Keratinocyte (primary cell): ENCODE results near the gene CNGA3. TPM values are rescaled to one million over a fixed set of nuclear protein-coding genes. Genes with fewer than 3 reads are reported as not detected.

Source experiments
- DNase-seq: peaks from one replicate; pipeline ENCODE4 v3.0.0-alpha.2; 2011; ENCODE audit warnings: low read depth, missing footprints, low spot score
- FAIRE-seq: peaks from 2 replicates; lab custom pipeline; 2011; peaks lifted over from hg19 to GRCh38; lab: Jason Lieb, UNC
- H2AFZ ChIP-seq: 2 replicates; pipeline ENCODE4 v1.6.0; 2012; ENCODE audit warnings: low read length, control low read depth, inconsistent platforms; ENCODE audit not compliant: control insufficient read depth
- H3K27ac ChIP-seq: 2 replicates; pipeline ENCODE4 v1.5.1; 2011; ENCODE audit warnings: low read length; ENCODE audit not compliant: control insufficient read depth, insufficient read depth
- H3K27me3 ChIP-seq: 3 replicates; pipeline ENCODE4 v1.6.0; 2011; ENCODE audit warnings: low read length; ENCODE audit not compliant: control insufficient read depth, insufficient read depth; ENCODE audit errors: extremely low read depth
- H3K36me3 ChIP-seq, 2 experiments: 2 replicates in 1 of 2; 3 replicates in 1 of 2; pipeline ENCODE4 v1.5.1; 2011; ENCODE audit warnings: low read length in 2 of 2, mild to moderate bottlenecking in 1 of 2; ENCODE audit not compliant: control insufficient read depth in 2 of 2, insufficient read depth in 2 of 2; ENCODE audit errors: extremely low read depth in 1 of 2
- H3K4me1 ChIP-seq: 3 replicates; pipeline ENCODE4 v1.5.1; 2011; ENCODE audit warnings: low read length; ENCODE audit not compliant: control insufficient read depth, insufficient read depth; ENCODE audit errors: extremely low read depth
- H3K4me2 ChIP-seq: 3 replicates; pipeline ENCODE4 v1.6.0; 2011; ENCODE audit warnings: low read depth, low read length; ENCODE audit not compliant: control insufficient read depth, insufficient read depth; ENCODE audit errors: extremely low read depth
- H3K4me3 ChIP-seq, 3 experiments: fragments of 200-600 bp in 1 of 3; sonication (generic) in 1 of 3; 2 replicates in 2 of 3; 3 replicates in 1 of 3; pipeline ENCODE4 v1.5.1; 2011 to 2016; ENCODE audit warnings: low read length in 3 of 3, mild to moderate bottlenecking in 3 of 3, control low read depth in 2 of 3, inconsistent platforms in 1 of 3, low read depth in 1 of 3, mixed read lengths in 1 of 3, mixed run types in 1 of 3, moderate library complexity in 1 of 3; ENCODE audit not compliant: control insufficient read depth in 2 of 3, insufficient read depth in 2 of 3; ENCODE audit errors: extremely low read depth in 1 of 3
- H3K79me2 ChIP-seq: 2 replicates; pipeline ENCODE4 v1.6.0; 2012; ENCODE audit warnings: low read length; ENCODE audit not compliant: control insufficient read depth, insufficient read depth
- H3K9ac ChIP-seq: 3 replicates; pipeline ENCODE4 v1.6.0; 2011; ENCODE audit warnings: low read length; ENCODE audit not compliant: control insufficient read depth, insufficient read depth; ENCODE audit errors: extremely low read depth
- H3K9me1 ChIP-seq: 3 replicates; pipeline ENCODE4 v1.6.0; 2011; ENCODE audit warnings: low read length; ENCODE audit not compliant: control insufficient read depth, insufficient read depth; ENCODE audit errors: extremely low read depth
- H3K9me3 ChIP-seq: 2 replicates; pipeline ENCODE4 v1.5.1; 2012; ENCODE audit warnings: low read depth, low read length; ENCODE audit not compliant: control insufficient read depth
- H4K20me1 ChIP-seq: 3 replicates; pipeline ENCODE4 v1.6.0; 2011; ENCODE audit warnings: low read length; ENCODE audit not compliant: control insufficient read depth, insufficient read depth; ENCODE audit errors: extremely low read depth
- CTCF ChIP-seq, 3 experiments: IDR thresholded peaks in 1 of 3; conservative IDR thresholded peaks in 1 of 3; optimal IDR thresholded peaks in 1 of 3; 2 replicates in 2 of 3; 3 replicates in 1 of 3; pipeline versions ENCODE3 to v1.5.1; 2011; ENCODE audit warnings: low read length in 3 of 3, mild to moderate bottlenecking in 3 of 3, moderate library complexity in 2 of 3, control low read depth in 1 of 3, inconsistent platforms in 1 of 3; ENCODE audit not compliant: insufficient read depth in 2 of 3; ENCODE audit errors: extremely low read depth in 1 of 3
- EZH2 ChIP-seq: IDR thresholded peaks from one replicate; pipeline ENCODE4 v1.6.1; 2012; ENCODE audit warnings: inconsistent platforms, mild to moderate bottlenecking, low read length, moderate library complexity
- dilution Hi-C: fragments of 300-500 bp; cut with MboI; formaldehyde crosslinking; loops from one replicate; pipeline ENCODE4 v1.7.0; 2020; ENCODE audit warnings: low sequenced_read_pairs; ENCODE audit not compliant: extremely low pct_ligation_motif_present
- polyA plus RNA-seq, 5 experiments: library from polyadenylated mRNA; depleted of rRNA in 3 of 5; stranded (reverse) in 3 of 5; stranded (forward) in 1 of 5; unstranded in 1 of 5; fragments of >200 nt; gene quantifications; 1 replicate in 1 of 5; 2 replicates in 3 of 5; 3 replicates in 1 of 5; pipeline versions ENCODE4 v1.2.1 to v1.2.3, GENCODE V29; 2011 to 2012; ENCODE audit warnings: missing spikeins in 2 of 5, low read depth in 1 of 5, low replicate concordance in 1 of 5

CNGA3 gene
- polyA plus RNA-seq, 1 donor (not counting 4 experiments of a cell fraction or from before 2014, with no cell fraction given) = 0.01 TPM

- Histone ChIP-seq H4K20me1 (no peaks in the 10 kb centered on the region), H3K36me3 (no peaks in the 10 kb centered on the region), H3K27ac (no peak overlapping the region), H3K4me2 (no peak overlapping the region), H3K27me3 (peaks cover 8% of the 10 kb centered on the region), H3K9me1 (no peaks in the 10 kb centered on the region), H3K9me3 (no peaks in the 10 kb centered on the region), H3K79me2 (no peaks in the 10 kb centered on the region), H2AFZ (no peak overlapping the region), H3K4me1 (no peaks in the 10 kb centered on the region), H3K9ac (no peak overlapping the region), H3K4me3 (no peak overlapping the region)
- no peak for DNase-seq
- dilution Hi-C loops = no loop called here
- FAIRE-seq = no peak
- TF ChIP-seq CTCF (optimal IDR thresholded peaks at IDR 0.05 in 1 of 3, IDR thresholded peaks at IDR 0.05 in 1 of 3, conservative IDR thresholded peaks at IDR 0.05 in 1 of 3; ENCODE audit: extremely low read depth in 1 of 3, insufficient read depth in 2 of 3, low read length in 3 of 3) = no peak
- no peak for TF ChIP-seq EZH2
Measured at GRCh38 chr2:98311090-98311489, 35.2 kb upstream of the CNGA3 start.

- H3K4me1 ChIP-seq = no peaks in the 10 kb centered on the region
- peaks cover 8% of the 10 kb centered on the region for H3K27me3 ChIP-seq
- no peaks in the 10 kb centered on the region for H3K36me3 ChIP-seq
- dilution Hi-C loops = no loop called here
- H3K4me2 ChIP-seq = no peak overlapping the region
- no peaks in the 10 kb centered on the region for H3K9me3 ChIP-seq
- no peak overlapping the region for H2AFZ ChIP-seq
- DNase-seq (no peak), FAIRE-seq (no peak)
- TF ChIP-seq CTCF (optimal IDR thresholded peaks at IDR 0.05 in 1 of 3, IDR thresholded peaks at IDR 0.05 in 1 of 3, conservative IDR thresholded peaks at IDR 0.05 in 1 of 3; ENCODE audit: extremely low read depth in 1 of 3, insufficient read depth in 2 of 3, low read length in 3 of 3) (no peak), EZH2 (no peak)
- no peak overlapping the region for H3K27ac ChIP-seq
- H3K4me3 ChIP-seq = no peak overlapping the region
- H3K79me2 ChIP-seq = no peaks in the 10 kb centered on the region
- H4K20me1 ChIP-seq = no peaks in the 10 kb centered on the region
- no peak overlapping the region for H3K9ac ChIP-seq
- H3K9me1 ChIP-seq = no peaks in the 10 kb centered on the region
Measured at GRCh38 chr2:98311771-98312545, 34.3 kb upstream of the CNGA3 start.
